Measurements from ENCODE around the gene PLD5.
"Not testable (repeated sequence)": the region's sequence is repeated elsewhere in the genome, so short reads cannot be mapped to it uniquely, and the experiment has no call there.

PLD5 gene

GRCh38 chr1:242426271-242426905 lies 98.1 kb downstream of the PLD5 start:
- DNase-seq (ENCODE audit: low spot score), result no peak

GRCh38 chr1:242425232-242425631 lies 99.3 kb downstream of the PLD5 start:
- DNase-seq (ENCODE audit: low spot score), result no peak

- no peak for DNase-seq (ENCODE audit: low spot score)
These were observed 107.8 kb downstream of the PLD5 start for GRCh38 chr1:242416657-242417056.

- no peak for DNase-seq (ENCODE audit: low spot score)
These were observed 111.6 kb downstream of the PLD5 start for GRCh38 chr1:242412921-242413320.

GRCh38 chr1:242411901-242412300 lies 112.6 kb downstream of the PLD5 start:
- no peak for DNase-seq (ENCODE audit: low spot score)

- DNase-seq (ENCODE audit: low spot score), result no peak
These were observed 118.5 kb downstream of the PLD5 start for GRCh38 chr1:242405947-242406346.

GRCh38 chr1:242404296-242404695 lies 120.2 kb downstream of the PLD5 start:
- DNase-seq (ENCODE audit: low spot score), result no peak

GRCh38 chr1:242402956-242403355 lies 121.5 kb downstream of the PLD5 start:
- DNase-seq (ENCODE audit: low spot score), result no peak

GRCh38 chr1:242401937-242402336 lies 122.6 kb downstream of the PLD5 start:
- no peak for DNase-seq (ENCODE audit: low spot score)

GRCh38 chr1:242398351-242398750 lies 126.1 kb downstream of the PLD5 start:
- DNase-seq (ENCODE audit: low spot score), result no peak

GRCh38 chr1:242391896-242392295 lies 132.6 kb downstream of the PLD5 start:
- DNase-seq (ENCODE audit: low spot score), result no peak

GRCh38 chr1:242376121-242376520 lies 148.4 kb downstream of the PLD5 start:
- not testable (repeated sequence) for DNase-seq (ENCODE audit: low spot score)

GRCh38 chr1:242350446-242350845 lies 174.1 kb downstream of the PLD5 start:
- not testable (repeated sequence) for DNase-seq (ENCODE audit: low spot score)

GRCh38 chr1:242349636-242350035 lies 174.9 kb downstream of the PLD5 start:
- DNase-seq (ENCODE audit: low spot score), result no peak

GRCh38 chr1:242330865-242331264 lies 193.6 kb downstream of the PLD5 start:
- DNase-seq (ENCODE audit: low spot score), result not testable (repeated sequence)

GRCh38 chr1:242327381-242327780 lies 197.1 kb downstream of the PLD5 start:
- not testable (repeated sequence) for DNase-seq (ENCODE audit: low spot score)

GRCh38 chr1:242321981-242322380 lies 202.5 kb downstream of the PLD5 start:
- DNase-seq (ENCODE audit: low spot score), result not testable (repeated sequence)

GRCh38 chr1:242318140-242318539 lies 206.4 kb downstream of the PLD5 start:
- DNase-seq (ENCODE audit: low spot score), result no peak

GRCh38 chr1:242314865-242315264 lies 209.6 kb downstream of the PLD5 start:
- DNase-seq (ENCODE audit: low spot score), result not testable (repeated sequence)

- DNase-seq (ENCODE audit: low spot score), result not testable (repeated sequence)
These were observed 210.3 kb downstream of the PLD5 start for GRCh38 chr1:242314085-242314649.

- DNase-seq (ENCODE audit: low spot score), result not testable (repeated sequence)
These were observed 215.8 kb downstream of the PLD5 start for GRCh38 chr1:242308681-242309080.

GRCh38 chr1:242293781-242294180 lies 230.7 kb downstream of the PLD5 start:
- not testable (repeated sequence) for DNase-seq (ENCODE audit: low spot score)

- not testable (repeated sequence) for DNase-seq (ENCODE audit: low spot score)
These were observed 236.4 kb downstream of the PLD5 start for GRCh38 chr1:242288067-242288466.

Measured in SW480 (cell line).